NCI-H146 treated with DMSO at 0.1 percent for 48 hours (cell line): ENCODE results near the gene RPL36A.

Experiments used
- DNase-seq: peaks from one replicate; lab custom pipeline; 2025; ENCODE audit not compliant: unreplicated experiment; lab: John Stamatoyannopoulos, UW

The RPL36A gene

DNA sequence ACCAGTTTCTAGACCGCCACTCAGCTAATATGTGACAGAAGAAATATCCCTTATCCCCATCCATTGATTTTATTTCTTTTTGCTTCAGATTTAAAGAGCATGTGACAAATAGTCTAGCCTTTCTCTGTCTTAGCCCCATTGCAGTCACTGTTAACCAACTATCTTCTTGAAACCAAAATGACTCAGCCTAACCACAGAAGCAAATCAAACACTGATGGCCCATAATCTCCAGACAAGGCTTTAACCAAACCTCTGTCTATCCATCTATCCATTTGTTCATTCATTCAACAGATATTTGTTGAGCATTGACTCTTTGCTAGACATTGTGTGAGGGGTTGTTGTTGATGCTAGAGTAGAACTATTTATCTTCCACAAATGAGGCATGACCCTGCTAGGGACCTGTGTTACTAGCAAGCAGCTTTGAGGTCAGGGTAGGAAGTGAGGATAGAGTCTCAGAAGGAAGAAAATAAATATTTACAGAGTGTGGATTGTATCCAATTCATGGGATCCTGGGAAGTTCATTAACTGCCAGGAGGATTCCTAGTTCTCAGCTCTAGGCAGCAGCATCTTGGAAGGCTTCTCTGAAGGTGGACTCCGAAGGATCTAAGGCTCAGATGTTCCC, 39.8 kb downstream of the RPL36A start:
- DNase-seq = no peak

GRCh38 chrX:101442085-101442484, 51.3 kb downstream of the RPL36A start:
- DNase-seq = no peak
